Neutrophil (primary cell): Measurements from ENCODE around the gene COL7A1.
A peak's percentile ranks its signal among the peaks of the same experiment; 100 is the strongest.

Source experiments
- H3K27ac ChIP-seq: fragments of 200-600 bp; sonication (generic); 2 replicates; pipeline ENCODE4 v1.5.1; 2016; ENCODE audit warnings: mild to moderate bottlenecking, moderate library complexity
- H3K27me3 ChIP-seq: fragments of 200-600 bp; sonication (generic); 2 replicates; pipeline ENCODE4 v1.6.0; 2016; ENCODE audit warnings: mild to moderate bottlenecking
- H3K36me3 ChIP-seq: fragments of 200-600 bp; sonication (generic); 2 replicates; pipeline ENCODE4 v1.5.1; 2017
- H3K4me1 ChIP-seq, 2 experiments: fragments of 200-600 bp in 1 of 2; sonication (generic) in 1 of 2; 1 replicate in 1 of 2; 2 replicates in 1 of 2; pipeline versions ENCODE4 v1.5.1 to v1.6.1; 2013 to 2016; ENCODE audit warnings: low read depth in 1 of 2, low read length in 1 of 2, mild to moderate bottlenecking in 1 of 2, moderate library complexity in 1 of 2; ENCODE audit not compliant: control insufficient read depth in 1 of 2, insufficient read depth in 1 of 2
- H3K4me3 ChIP-seq, 2 experiments: fragments of 200-600 bp in 1 of 2; sonication (generic) in 1 of 2; 1 replicate in 1 of 2; 2 replicates in 1 of 2; pipeline ENCODE4 v1.5.1; 2013 to 2016; ENCODE audit warnings: low read depth in 1 of 2, low read length in 1 of 2, mild to moderate bottlenecking in 1 of 2, moderate library complexity in 1 of 2
- H3K9me3 ChIP-seq: fragments of 200-600 bp; sonication (generic); 2 replicates; pipeline ENCODE4 v1.5.1; 2016
- TF ChIP-seq, protein P1 (sequence below): fragments of 200-600 bp; sonication (generic); IDR thresholded peaks from 2 replicates; pipeline ENCODE4 v1.5.1; 2016; ENCODE audit warnings: antibody characterized with exemption

Gene COL7A1

DNA sequence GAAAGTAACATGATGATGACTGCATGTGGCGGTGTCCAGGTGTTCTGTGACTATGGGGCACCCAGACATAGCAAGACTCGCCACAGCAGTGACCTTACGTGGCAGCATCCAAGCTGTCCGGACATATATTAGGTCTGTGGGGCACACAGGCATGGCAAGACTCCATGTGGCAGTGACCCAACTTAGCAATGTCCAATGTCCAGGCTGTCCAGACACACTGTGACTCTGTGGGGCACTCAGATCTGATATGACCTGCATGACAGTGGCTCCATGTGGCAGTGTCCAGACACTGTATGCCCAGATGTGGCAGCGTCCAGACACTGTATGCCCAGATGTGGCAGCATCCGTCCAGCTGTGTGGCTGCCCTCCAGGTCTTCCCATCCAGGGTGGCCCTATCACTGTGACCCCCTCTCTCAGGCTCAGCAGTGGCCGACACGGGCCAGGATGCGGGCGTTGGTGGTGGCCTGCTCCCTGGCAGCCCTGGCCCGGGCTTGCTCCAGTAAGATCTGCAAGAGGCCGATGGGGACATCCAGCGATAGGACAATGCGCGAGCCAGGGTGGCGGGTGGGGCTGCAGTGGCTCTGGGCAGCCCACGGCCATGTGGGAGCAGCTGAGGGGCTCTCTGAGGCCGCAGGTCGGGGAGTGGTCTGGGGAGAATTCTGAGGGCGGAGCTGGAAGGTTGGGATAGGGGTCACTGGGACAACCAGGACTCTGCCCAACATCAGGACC lies 32.6 kb downstream of the COL7A1 start:
- peaks cover 38% of the 10 kb centered on the region in 2 experiments for H3K4me1 ChIP-seq
- H3K27me3 ChIP-seq: peaks cover 5% of the 10 kb centered on the region
- no peak overlapping the region for H3K4me3 ChIP-seq
- TF ChIP-seq, protein P1, sequence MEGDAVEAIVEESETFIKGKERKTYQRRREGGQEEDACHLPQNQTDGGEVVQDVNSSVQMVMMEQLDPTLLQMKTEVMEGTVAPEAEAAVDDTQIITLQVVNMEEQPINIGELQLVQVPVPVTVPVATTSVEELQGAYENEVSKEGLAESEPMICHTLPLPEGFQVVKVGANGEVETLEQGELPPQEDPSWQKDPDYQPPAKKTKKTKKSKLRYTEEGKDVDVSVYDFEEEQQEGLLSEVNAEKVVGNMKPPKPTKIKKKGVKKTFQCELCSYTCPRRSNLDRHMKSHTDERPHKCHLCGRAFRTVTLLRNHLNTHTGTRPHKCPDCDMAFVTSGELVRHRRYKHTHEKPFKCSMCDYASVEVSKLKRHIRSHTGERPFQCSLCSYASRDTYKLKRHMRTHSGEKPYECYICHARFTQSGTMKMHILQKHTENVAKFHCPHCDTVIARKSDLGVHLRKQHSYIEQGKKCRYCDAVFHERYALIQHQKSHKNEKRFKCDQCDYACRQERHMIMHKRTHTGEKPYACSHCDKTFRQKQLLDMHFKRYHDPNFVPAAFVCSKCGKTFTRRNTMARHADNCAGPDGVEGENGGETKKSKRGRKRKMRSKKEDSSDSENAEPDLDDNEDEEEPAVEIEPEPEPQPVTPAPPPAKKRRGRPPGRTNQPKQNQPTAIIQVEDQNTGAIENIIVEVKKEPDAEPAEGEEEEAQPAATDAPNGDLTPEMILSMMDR: no peak
- no peaks in the 10 kb centered on the region for H3K9me3 ChIP-seq
- no peaks in the 10 kb centered on the region for H3K36me3 ChIP-seq
- H3K27ac ChIP-seq: no peak overlapping the region

DNA sequence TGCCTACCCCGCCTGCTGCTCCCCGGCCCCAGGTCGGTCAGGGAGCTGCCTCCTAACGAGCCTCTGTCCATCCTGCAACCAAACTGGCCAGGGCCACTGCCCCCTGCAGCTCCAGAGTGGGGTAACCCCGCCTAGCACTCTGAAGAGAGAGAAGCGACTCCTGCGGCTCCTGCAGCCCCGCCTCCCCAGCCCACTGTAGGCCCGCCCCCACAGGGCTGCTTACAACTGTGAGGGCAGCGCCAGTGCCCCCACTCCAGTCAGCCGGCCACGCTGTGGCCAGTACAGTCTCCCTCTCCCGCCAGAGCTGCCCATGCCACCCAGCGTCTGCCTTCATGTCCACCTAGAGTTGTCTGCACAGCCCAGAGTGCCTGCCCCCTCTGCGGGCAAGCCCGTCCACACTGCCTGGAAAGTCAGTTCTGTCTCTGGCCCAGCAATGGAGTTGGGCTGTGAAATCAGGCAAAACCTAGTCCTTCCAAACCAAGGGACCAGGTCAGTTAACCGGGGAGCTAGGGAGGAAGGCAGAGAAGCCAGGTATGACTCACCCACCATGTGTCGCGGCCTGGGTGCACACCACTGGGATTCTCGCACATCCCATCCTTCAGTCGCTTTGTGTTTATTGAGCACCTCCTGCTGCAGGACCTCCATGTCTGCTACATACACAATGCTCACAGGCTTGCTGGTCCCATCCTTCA lies 33.9 kb downstream of the COL7A1 start:
- Histone ChIP-seq H3K4me3 (peak overlapping the region; percentile 12 to 24), H3K36me3 (no peaks in the 10 kb centered on the region), H3K9me3 (no peaks in the 10 kb centered on the region), H3K27ac (peak overlapping the region; percentile 92), H3K27me3 (peaks cover 5% of the 10 kb centered on the region), H3K4me1 (peaks cover 43 to 45% of the 10 kb centered on the region in 2 experiments)
- TF ChIP-seq, protein P1: no peak

DNA sequence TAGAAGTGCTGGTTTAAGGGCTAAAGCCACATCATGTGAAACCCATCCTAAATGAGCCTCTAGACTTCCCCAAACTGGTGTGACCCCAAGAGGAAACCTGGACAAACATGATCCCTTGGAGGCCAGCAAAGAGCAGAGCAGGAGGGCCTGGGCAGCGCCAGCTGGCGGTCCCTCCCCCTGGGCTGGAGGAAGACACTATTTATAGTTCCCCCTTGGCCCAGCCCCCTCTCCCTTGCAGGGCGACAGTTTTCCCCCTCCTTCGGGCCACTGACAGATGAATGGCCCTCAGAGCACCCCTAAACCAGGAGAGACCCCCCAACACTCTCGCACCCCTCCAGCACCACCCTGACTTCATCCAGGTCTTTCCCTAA lies 34.5 kb downstream of the COL7A1 start:
- Histone ChIP-seq H3K9me3 (no peaks in the 10 kb centered on the region), H3K27ac (peak overlapping the region; percentile 92), H3K4me3 (peak overlapping the region; percentile 12 to 24), H3K27me3 (peaks cover 5% of the 10 kb centered on the region), H3K4me1 (peaks cover 49 to 50% of the 10 kb centered on the region in 2 experiments), H3K36me3 (no peaks in the 10 kb centered on the region)
- TF ChIP-seq, protein P1: no peak

DNA sequence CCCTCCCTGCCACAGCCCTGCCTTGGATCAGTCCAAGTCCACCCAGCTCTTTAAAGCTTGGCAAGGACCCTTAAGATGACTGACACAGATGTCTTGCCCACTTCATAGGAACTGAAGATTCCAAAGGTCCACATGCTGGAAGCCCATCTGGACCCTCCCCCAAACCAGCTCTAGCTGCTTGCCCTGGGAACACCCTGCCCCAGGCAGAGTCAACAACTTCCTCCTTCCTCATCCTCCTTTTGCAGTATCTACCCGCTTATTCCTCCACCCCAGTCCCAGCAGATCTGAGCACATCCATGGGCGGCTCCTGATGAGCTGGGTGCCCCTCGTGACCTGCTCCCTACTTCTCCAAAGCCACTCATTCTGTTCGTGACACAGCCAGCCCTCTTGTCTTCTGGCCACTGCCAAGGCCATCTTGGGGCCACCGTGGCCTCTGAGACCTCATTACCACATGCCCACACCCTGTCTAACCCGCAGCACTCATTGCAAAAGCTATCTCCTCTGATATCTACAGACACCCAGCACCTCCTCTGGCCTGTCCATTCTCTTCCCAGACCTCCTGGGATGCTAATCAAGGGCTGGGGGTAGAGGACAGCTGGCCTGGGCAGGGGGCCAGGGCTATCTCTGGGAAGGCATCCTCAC lies 36.5 kb downstream of the COL7A1 start:
- Histone ChIP-seq H3K36me3 (peaks cover 3% of the 10 kb centered on the region), H3K4me1 (peaks cover 69 to 70% of the 10 kb centered on the region in 2 experiments), H3K9me3 (no peaks in the 10 kb centered on the region), H3K27me3 (peaks cover 5% of the 10 kb centered on the region), H3K4me3 (peak overlapping the region; percentile 33 to 94), H3K27ac (peak overlapping the region; percentile 92)
- TF ChIP-seq, protein P1: no peak

DNA sequence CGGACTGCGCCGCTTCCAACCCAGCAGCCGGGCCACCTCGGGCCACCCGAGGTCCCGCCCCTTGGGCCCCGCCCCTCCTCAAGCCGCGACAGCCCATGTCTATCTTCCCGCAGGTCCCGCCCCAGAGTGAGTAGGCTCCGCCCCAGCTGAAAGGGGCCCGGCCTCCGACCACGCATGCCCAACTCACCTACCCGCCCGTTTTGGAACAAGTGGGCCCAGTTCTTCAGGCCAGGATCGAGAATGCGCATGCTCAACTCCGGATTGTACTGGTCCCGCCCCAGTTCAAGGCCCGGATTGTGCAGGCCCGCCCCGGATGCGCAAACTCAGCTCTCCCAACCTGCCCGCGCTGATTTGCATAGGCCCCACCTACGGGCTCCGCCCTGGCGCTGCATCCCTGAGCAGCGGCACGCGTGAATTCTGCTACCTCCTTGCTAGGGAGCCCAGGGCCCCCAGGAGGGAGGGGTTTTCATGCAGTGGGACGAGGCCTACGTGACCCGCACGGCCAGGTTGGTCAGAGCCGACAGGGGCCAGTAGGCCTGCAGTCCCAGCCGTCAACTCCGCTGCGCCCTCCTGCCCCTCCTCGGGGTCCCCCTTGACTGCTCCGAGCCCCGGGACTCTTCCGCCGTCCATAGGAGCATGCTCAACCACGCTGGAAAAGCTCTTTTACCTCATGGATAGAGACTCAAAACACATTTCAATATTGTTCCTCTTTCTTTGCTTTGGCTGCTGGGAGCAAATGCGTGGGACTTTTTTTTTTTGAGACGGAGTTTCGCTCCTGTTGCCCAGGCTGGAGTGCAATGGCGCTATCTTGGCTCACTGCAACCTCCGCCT lies 38.1 kb downstream of the COL7A1 start, which contains the start of gene PFKFB4:
TSS of gene PFKFB4 (minus strand) at position 8 of the 831 bp plus-strand sequence. CDS start 26 bp downstream, outside the sequence.
- H3K36me3 ChIP-seq: peaks cover 6% of the 10 kb centered on the region

More for the DNA sequence above, 38.1 kb downstream of the COL7A1 start, which contains the start of gene PFKFB4:
- Histone ChIP-seq H3K9me3 (no peaks in the 10 kb centered on the region), H3K27ac (peak within 1 kb of the TSS; percentile 92), H3K27me3 (peaks cover 5% of the 10 kb centered on the region), H3K4me3 (peak within 1 kb of the TSS; percentile 67 to 94), H3K4me1 (peaks cover 85 to 86% of the 10 kb centered on the region in 2 experiments)
- TF ChIP-seq, protein P1: peak; percentile 37
